HFF-Myc (cell line): ENCODE data around the gene NFAM1.

Source experiments
- DNase-seq: peaks from one replicate; pipeline ENCODE4 v3.0.0-alpha.2; 2011; ENCODE audit warnings: low read depth; ENCODE audit errors: extremely low read depth
- H3K4me3 ChIP-seq: replicated peaks from 2 replicates; pipeline ENCODE4 v1.5.1; 2011; ENCODE audit warnings: low read depth, mild to moderate bottlenecking, control low read depth, low read length
- CTCF ChIP-seq: IDR thresholded peaks from 2 replicates; pipeline ENCODE4 v1.5.1; 2012; ENCODE audit warnings: mild to moderate bottlenecking, low read depth, low read length, control low read depth; ENCODE audit errors: missing control alignments

The NFAM1 gene

GRCh38 chr22:42432020-42432596 is at the start of gene NFAM1:
TSS of gene NFAM1 (minus strand) at chr22:42432403. CDS start at chr22:42432357, 46 bp downstream.
- no peak for DNase-seq
- H3K4me3 ChIP-seq, result no peak within 1 kb of the TSS
- TF ChIP-seq CTCF, result no peak

GRCh38 chr22:42475122-42475521 is 42.9 kb upstream of the NFAM1 start:
- no peak for DNase-seq
- no peak overlapping the region for H3K4me3 ChIP-seq

GRCh38 chr22:42473484-42474193 is 41.4 kb upstream of the NFAM1 start:
- peak; percentile 39 for DNase-seq
- TF ChIP-seq CTCF, result peak; percentile 68
- no peak overlapping the region for H3K4me3 ChIP-seq

More at GRCh38 chr22:42475122-42475521, 42.9 kb upstream of the NFAM1 start:
- TF ChIP-seq CTCF, result no peak

GRCh38 chr22:42472671-42473070 is 40.5 kb upstream of the NFAM1 start:
- DNase-seq, result no peak
- TF ChIP-seq CTCF, result no peak
- H3K4me3 ChIP-seq, result no peak overlapping the region

GRCh38 chr22:42471441-42471840 is 39.2 kb upstream of the NFAM1 start:
- no peak for TF ChIP-seq CTCF
- no peak overlapping the region for H3K4me3 ChIP-seq
- DNase-seq, result no peak

GRCh38 chr22:42470366-42471082 is 38.3 kb upstream of the NFAM1 start:
- TF ChIP-seq CTCF, result no peak
- no peak for DNase-seq
- no peak overlapping the region for H3K4me3 ChIP-seq
